HG02763 (cell line): ENCODE measurements around the gene FAM177B.

ENCODE experiments used
- ATAC-seq: cut with Tn5 transposase; IDR thresholded peaks from one replicate; pipeline ENCODE4 v1.9.1; 2021; ENCODE audit warnings: mild to moderate bottlenecking, moderate library complexity; ENCODE audit not compliant: unreplicated experiment

The FAM177B gene

DNA sequence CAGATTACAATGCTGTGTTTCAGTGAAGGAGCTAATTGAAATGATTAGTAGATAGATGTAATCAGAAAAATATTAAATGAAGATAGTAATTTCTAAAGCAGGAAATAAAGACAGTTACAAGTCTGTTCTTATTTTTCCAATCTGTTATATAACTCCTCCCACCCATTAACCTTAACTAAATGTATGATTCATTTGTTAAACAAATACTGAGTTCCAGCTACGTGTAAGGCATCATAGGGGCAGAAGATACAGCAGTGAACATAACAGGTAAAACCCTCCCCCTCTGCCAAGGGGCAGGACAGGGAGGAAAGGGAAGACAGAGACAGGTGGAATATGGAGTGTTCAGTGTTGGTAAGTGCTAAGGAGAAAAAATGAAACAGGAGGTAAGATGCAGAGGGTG lies at the start of gene FAM177B:
TSS of gene FAM177B (plus strand) at position 231 of the 400 bp plus-strand sequence. CDS start 9,344 bp downstream, outside the sequence.
- no peak for ATAC-seq

DNA sequence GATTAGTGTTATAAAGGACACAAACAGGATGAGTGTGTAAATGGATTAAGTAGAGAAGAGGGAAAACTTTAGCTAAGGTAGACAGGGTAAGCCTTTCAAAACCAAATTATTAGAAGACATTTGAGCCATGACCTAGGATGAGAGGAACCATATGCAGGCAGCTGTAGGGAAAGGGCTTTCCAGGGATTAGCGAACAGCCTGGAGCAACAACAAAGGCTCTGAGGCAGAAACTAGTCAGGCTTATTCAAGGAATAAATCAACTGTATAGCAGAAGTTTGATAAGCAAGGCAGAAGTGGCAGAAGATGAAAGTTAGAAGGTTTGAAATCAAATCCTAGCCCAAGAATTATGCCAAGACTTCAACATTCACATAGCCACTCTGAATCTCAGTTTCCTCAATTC lies 46.0 kb upstream of the FAM177B start:
- ATAC-seq, result no peak

DNA sequence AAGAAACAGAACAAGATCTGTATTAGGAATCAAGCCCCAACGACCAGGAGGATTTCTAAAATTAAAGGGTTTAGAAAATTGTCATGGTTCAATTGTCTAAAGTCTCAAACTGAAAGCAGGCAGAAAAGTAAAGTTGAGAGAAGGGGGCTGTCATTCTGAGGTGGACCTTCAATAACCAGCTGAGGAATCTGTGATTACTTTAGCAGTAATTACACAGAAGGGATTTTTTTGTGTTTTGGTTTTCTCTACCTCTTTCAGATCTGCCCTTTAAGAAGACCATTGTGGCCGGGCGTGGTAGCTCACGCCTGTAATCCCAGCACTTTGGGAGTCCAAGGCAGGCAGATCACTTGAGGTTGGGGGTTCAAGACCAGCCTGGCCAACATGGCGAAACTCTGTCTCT lies 42.1 kb upstream of the FAM177B start:
- ATAC-seq, result no peak

DNA sequence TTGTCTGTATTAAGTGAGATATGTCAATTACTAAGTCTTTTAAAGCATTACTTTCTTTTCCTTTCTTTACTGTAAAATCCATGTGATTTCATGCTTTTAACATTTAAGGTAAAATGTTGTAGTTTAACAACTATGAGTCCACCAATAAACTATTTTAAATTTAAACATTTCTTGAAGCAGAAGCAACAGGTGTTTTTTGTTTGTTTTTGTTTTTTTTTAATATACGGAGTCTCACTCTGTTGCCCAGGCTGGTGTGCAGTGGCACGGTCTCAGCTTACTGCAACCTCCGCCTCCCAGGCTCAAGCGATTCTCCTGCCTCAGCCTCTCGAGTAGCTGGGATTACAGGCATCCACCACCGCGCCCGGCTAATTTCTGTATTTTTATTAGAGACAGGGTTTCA lies 40.3 kb upstream of the FAM177B start:
- ATAC-seq, result no peak

DNA sequence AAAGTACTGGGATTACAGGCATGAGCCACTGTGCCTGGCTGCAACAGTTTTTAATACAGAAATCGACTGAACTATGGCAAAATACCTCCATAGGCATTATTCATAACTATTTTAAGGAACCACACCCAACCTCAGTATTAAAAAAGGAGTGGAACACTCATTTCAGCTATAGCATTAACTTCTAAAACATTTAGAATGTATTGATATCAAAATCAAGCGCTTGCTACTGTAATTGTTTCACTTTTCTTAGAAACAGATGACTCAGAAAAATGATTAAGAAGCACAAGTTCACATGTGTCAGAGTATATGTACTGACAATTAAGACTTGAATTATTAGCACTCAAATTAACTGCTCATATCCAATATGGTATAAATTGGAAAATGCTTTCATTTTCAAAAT lies 39.8 kb upstream of the FAM177B start:
- ATAC-seq, result no peak

DNA sequence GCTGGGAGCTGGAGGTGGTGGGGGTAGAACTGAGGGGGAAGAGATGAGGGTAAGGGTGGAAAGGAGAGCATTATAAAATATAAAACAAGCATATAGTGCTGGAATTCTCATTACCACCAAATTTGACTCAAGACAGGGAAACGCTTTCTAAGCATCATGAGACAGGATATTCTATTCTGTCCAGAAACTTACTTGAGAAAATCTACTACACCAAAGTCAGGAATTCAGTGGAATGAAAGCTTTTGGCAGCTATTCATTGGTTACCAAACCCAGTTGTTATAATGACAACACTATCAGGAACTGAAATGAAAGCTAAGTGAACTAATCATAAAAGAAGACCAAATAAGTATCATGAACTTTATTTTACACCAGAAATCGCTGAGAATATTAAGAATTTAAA lies 39.2 kb upstream of the FAM177B start:
- no peak for ATAC-seq

DNA sequence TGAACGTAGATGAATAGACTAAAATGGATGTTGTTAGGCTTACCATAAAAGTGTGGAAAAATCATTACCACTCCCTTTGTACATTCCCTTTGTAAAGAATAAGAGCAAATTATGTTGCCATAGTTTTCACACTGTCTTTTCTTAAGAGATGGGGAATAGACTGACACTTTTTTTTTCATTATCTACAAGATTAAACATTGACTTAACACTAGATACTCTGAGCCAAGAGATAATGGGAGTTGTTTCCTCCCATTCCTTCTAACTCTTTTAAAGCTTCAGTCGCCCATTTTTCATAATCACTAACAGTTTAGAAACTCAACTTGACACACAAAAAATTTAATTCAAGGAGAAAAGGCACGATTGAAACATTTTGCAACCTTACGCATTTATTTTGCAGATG lies 34.8 kb upstream of the FAM177B start:
- ATAC-seq, result no peak

DNA sequence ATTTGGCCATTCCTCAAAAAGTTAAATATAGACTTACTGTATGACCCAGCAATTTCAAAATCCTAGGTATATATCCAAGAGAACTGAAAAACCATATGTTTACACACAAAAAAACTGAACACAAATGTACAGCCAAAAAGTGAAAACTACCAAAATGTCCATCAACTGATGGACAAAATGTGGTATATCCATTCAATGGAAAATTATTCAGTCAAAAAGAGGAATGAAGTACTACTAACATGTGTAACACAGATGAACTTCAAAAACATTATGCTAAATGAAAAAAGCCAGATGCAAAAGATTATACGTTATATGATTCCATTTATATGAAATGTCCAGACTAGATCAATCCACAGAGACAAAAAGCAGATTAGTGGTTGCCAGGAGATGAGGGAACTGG lies 32.7 kb upstream of the FAM177B start:
- no peak for ATAC-seq

DNA sequence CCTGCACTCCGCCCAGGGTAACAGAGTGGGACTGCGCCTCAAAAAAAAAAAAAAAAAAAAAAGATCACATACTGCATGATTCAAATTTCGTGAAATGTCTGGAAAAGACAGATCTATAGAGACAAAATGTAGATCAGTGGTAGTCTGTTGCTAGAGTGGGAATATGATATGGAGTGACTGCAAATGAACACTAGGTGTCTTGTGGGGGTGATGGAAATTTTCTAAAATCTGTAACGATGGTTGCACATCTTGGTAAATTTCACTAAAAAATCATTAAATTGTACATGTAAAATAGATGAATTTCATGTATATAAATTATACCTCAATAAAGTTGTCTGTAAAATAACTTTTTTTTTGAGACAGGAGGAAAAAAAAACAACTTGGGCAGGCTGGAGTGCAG lies 30.2 kb upstream of the FAM177B start:
- no peak for ATAC-seq

DNA sequence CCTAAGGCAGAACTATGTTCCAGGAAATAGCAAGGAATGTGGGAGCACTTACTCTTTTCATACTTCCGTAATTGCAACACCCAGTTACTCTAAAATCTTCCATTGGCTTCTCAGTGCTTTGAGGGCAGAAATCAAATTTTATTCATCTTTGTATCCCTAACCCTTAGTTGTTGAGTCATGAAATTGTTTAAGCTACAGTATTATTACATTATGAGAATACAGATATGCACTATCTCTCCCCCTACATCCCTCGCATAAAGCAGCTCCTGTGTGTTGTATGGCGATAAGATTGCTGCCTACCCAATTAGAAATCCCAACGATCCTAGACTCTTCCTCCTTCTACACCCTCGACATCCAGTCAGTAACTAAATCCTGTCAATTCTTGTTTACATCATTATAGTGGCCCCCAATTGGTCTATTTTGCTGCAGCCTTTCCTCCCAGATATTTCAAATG lies 27.3 kb upstream of the FAM177B start:
- ATAC-seq, result no peak

DNA sequence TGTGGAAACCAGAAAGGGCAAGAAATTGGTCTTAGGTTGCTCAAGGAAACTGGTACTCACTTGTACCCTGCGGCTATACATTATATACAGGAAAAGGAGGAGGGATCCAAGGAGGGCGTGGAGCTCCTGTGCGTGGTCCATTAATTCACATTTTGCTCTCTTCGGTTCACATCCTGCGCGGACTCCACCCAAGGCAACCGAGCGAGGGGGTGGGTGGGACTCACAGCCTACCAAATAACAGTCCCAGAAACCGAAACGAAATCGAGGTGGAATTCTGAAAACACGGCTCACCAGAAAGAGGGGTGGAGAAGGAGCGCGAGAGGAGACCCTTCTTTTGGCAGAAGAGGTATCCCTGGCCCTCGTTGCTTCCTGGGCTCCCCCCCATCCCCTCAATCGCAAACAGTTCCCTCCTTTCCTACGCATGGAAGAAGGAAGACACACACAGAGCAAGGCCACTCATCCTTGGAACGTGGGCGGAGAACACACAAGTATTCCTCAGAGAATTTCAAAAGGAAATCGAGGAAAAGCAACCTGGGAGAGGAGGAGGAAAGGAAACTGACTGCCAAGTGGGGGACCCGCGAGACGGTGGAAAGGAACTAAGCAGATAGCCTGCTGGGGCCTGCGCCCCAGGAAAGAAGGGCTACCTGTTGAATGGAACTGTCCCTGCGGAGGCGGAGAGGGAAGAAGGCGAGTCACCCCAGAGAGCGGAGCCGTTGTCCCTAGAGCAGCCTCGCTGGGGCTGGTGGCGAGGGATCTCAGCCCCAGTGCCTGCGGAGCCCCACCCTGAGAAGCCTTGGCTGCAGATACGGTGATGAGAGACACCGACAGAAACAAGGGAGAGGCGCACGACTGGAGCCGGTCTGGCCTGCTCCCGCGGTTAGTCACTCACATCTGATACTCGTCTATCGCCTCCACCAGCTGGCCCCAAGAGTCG lies 25.4 kb upstream of the FAM177B start:
- peak; percentile 21 for ATAC-seq

DNA sequence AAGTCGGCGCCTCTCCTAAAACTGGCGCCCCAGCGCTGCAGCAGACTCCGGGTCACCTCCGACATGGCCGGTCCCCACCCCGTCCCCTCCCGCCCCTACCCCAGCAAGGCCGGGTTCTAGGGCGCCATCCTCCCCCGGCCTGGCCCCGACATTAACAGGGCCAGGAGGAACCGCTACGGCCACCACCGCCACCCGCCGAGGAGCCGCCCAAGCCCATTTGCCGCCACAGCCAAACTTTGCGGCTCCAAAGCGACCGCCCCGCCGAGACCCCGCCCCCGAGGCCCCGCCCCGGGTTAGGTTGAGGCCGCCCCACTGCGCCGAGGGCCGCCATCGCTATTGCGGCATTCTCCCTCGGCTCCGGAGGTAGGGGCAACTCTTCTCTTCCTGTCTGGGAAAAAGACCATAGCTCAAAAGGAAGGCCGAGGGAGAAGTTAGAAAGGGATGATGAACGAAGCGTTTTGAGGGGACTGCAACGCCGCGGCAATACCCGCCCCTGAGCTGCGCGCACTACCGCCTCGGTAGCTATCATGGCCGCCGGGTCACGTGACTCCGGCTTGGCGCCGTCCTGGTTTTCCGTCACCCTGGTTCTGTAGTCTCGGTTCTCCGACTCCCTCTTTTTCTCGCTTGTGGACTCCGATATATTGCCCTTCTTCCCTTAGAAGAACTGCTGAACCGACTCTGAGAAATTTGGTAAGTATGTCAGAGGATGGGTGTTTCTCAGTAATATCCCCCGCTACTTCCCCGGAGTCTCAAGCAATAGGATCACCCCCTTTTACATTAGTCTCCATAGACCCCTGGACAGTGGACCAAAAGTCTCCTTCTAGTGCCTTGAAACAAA lies 24.5 kb upstream of the FAM177B start, which contains the start of the genes AIDA and BROX:
TSS of gene AIDA (minus strand) at position 239 of the 838 bp plus-strand sequence. CDS start at position 65, 174 bp downstream.
TSS of gene BROX (plus strand) at position 312 of the 838 bp plus-strand sequence. CDS start 3,136 bp downstream, outside the sequence.
- ATAC-seq, result peak; percentile 77

DNA sequence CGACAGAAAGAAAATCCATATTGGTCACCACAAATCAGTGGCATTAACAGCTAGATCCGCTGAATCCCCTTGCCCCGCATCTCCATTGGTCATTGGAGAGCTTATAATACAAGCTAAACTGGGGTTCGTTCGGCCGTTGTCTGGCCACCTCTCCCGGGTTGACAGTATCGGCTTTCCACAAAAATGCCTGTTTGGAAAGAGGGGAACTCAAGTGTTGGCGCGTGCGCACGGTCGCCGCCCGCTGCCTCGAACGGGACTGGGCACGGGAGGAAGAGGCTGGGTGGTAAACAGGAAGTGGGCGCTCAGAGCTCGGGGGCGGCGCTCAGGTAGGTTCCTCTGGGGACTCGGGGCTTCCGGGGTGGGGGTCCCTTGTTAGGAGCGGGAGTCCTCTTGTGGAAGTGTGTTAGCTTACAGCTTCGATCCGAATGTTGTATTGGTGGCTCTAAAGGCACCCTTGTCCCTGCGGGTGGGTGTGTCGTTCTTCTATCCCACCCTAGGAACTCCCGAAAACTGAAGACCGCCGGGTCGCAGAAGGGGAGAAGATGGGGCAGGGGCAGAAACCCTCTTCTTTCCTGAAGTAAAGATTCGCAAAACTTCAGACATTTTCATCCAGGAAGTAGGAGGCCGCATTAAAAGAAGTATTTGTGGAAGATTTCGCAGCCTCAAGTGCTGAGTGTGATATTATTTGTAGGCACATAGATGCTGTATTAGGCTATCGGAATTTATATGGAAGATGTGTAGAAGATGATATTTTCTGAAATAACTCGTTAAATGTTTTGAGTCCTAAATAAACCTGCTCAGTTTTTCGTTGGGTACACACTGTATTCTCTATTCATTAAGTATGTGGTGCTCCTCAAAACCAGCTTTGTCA lies 23.7 kb upstream of the FAM177B start:
- ATAC-seq, result peak; percentile 70

DNA sequence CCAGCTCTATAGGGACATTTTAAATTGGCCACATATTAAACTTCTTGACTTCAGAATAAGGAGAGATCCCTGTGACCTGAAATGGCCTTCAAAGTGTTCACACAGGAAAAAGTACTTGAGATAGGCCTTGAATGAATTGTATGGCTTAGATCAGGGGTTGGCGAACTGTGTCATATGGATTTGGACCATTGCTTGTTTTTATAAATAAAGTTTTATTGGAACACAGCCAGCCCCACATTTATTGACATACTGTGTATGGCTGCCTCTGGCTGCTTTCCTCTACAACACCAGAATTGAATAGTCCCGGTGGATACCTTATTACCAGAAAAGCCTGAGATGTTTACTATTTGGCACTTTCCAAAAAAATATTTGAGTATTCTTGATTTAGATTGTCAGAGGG lies 20.6 kb upstream of the FAM177B start:
- ATAC-seq, result no peak

DNA sequence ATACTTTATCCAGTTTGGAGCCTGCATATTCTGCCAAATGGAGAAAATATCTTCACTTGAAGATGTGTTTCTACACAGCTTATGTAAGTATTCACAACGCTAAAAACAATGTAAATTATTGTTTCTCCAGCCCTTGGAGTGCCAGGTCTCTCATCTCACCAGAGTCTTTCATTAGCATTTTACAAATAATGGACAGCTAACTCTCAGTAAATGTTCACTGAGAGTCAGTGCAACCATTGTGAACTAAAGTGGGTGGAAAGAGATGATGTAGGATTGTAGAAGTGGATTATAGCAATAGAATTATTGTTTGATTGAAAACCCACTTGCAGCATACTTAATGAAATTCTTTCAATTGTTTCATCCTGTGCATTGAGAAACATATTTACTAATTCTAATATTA lies 8.3 kb upstream of the FAM177B start:
- no peak for ATAC-seq

DNA sequence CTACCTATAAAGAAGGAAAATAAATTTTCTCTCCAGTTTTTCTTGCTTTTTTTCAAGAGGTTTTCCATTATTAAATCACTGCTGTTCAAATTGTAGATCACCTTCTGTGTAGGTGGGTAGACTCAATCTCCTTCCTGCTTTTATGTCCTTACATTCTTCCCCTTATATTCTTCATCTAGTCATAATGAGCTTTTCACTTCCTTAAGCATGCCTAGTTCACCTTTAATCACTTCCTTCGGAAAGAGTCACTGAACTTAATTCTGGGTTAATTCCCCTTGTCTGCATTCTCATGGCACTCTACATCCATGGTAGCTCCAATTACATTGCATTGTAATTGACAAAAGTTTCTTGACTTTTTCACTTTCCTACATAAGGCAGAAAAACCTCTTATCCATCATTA lies 6.1 kb upstream of the FAM177B start:
- no peak for ATAC-seq

DNA sequence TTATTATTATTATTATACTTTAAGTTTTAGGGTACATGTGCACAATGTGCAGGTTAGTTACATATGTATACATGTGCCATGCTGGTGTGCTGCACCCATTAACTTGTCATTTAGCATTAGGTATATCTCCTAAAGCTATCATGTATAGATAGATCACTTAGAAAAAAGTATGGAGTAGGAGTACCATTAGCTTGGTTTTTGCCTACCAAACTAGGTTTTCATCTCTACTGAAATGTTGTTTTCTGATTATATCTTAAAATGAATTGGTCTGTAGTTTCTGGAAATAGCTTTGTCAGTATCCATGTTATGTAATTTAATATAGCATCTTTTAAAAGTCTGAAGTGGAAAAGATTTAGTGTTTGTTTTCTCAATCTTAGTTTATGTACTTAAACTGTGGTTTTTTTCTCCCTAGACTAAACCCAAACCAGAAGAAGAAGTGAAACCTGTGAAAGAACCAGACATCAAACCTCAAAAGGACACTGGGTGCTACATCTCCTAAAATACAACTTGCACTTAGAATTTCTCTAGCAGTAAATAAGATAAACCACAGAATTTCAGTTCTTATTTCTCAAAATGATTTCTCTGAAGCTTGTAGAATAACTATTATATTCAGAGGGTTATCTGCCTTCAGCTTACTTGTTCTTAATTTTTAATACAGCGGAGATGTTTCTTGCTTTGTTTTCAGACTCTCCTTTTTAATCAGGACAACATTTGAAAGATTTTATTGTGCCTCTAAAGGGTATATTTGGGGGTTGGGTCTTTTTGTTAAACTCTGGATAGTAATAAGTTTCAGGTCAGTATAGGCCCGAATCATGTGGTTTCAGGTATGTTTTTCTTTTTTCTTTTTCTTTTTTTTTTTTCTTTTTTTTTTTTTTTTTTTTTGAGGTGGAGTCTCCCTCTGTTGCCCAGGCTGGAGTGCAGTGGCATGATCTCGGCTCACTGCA lies 4.5 kb upstream of the FAM177B start:
- ATAC-seq, result peak; percentile 98

DNA sequence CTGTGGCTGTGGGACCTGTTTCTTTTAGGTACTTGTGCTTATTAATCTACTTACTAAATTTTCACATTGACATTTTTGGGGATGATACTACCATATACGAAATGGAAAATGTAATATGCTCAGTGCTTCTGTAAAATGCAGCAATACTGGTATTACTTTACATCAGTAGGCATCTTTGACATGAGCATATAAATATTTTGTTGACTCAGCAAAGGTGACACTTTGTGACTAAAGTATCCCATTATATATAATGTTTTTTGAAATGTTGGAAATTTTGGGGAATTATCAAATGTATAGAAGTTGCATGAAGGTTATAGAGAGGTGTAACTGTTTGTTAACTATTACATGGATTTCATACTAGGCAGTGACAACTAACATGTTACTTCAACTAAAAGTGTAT lies 2.3 kb upstream of the FAM177B start:
- ATAC-seq, result no peak

DNA sequence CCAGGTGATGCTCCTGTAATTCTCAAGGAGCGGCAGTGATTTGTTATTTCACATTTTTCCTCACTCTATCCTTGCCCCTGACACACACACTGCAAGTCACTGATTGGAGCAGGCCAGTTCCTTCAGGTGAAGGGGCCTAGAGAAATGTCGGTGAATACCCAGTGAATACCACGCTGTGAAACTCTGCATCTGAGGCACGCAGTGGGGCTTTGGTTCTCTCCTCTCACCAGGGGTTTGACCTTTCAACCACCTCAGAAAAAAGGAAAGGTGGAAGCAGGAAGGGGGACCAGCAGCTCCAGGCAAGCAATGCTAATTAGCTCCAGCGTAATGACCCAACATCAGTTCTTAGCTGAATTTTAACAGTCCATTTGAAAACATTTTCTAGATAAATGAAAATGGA lies 532 bp upstream of the FAM177B start:
- ATAC-seq, result no peak
